SK-N-SH treated with all-trans-retinoic acid at 6 μM for 48 hours (cell line): ENCODE measurements around the gene MACC1.

Source experiments
- ISL1 ChIP-seq: fragments of 250-450 bp; sonication (Bioruptor Pico); IDR thresholded peaks from 2 replicates; pipeline ENCODE4 v2.1.2; 2022; ENCODE audit warnings: mild to moderate bottlenecking, moderate library complexity
- TCF4 ChIP-seq: fragments of 250-450 bp; sonication (Bioruptor Pico); IDR thresholded peaks from 2 replicates; pipeline ENCODE4 v1.8.0; 2021; ENCODE audit warnings: mild to moderate bottlenecking, moderate library complexity, borderline replicate concordance
- ZC3H10 ChIP-seq: fragments of 250-450 bp; sonication (Bioruptor Pico); IDR thresholded peaks from 2 replicates; pipeline ENCODE4 v1.5.1; 2021; ENCODE audit warnings: mild to moderate bottlenecking, moderate library complexity
- ZFP30 ChIP-seq: fragments of 450-650 bp; formaldehyde crosslinking; IDR thresholded peaks from 2 replicates; pipeline ENCODE4 v1.5.0; 2022; ENCODE audit warnings: mild to moderate bottlenecking, moderate library complexity
- ZNF565 ChIP-seq: fragments of 450-650 bp; formaldehyde crosslinking; conservative IDR thresholded peaks from 2 replicates; pipeline ENCODE4 v1.5.0; 2020; ENCODE audit warnings: low read depth, mild to moderate bottlenecking, moderate library complexity
- TF ChIP-seq, protein P1 (sequence below): fragments of 250-450 bp; sonication (Bioruptor Pico); IDR thresholded peaks from 2 replicates; pipeline ENCODE4 v1.5.1; 2020; ENCODE audit warnings: low read depth, mild to moderate bottlenecking, moderate library complexity
- TF ChIP-seq, protein P2 (sequence below): fragments of 250-450 bp; sonication (Bioruptor Pico); IDR thresholded peaks from 2 replicates; pipeline ENCODE4 v1.8.0; 2020; ENCODE audit warnings: mild to moderate bottlenecking, moderate library complexity, borderline replicate concordance
- TF ChIP-seq, protein P3 (sequence below): fragments of 250-450 bp; sonication (Bioruptor Pico); IDR thresholded peaks from 2 replicates; pipeline ENCODE4 v1.5.1; 2021; ENCODE audit warnings: mild to moderate bottlenecking, moderate library complexity

DNA sequence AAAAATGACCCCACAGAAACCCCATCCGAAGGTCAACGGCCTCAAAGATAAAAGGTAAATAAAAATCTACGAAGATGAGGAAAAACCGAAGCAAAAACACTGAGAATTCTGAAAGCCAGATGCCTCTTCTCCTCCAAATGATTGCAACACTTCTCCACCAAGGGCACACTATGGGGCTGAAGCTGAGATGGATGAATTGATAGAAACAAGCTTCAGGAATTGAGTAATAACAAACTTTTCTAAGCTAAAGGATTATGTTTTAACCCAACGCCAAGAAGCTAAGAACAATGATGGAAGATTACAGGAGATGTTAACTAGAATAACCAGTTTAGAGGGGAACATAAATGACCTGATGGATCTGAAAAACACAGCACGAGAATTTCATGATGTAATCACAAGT, 127.8 kb downstream of the MACC1 start:
- TF ChIP-seq, protein P1, sequence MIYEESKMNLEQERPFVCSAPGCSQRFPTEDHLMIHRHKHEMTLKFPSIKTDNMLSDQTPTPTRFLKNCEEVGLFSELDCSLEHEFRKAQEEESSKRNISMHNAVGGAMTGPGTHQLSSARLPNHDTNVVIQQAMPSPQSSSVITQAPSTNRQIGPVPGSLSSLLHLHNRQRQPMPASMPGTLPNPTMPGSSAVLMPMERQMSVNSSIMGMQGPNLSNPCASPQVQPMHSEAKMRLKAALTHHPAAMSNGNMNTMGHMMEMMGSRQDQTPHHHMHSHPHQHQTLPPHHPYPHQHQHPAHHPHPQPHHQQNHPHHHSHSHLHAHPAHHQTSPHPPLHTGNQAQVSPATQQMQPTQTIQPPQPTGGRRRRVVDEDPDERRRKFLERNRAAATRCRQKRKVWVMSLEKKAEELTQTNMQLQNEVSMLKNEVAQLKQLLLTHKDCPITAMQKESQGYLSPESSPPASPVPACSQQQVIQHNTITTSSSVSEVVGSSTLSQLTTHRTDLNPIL (CRISPR knock-in tag), result no peak
- TF ChIP-seq ZNF565 (CRISPR knock-in tag) (no peak), ZC3H10 (no peak), TCF4 (CRISPR knock-in tag) (no peak), ZFP30 (CRISPR knock-in tag) (no peak), ISL1 (CRISPR knock-in tag) (no peak)
- TF ChIP-seq, protein P2, sequence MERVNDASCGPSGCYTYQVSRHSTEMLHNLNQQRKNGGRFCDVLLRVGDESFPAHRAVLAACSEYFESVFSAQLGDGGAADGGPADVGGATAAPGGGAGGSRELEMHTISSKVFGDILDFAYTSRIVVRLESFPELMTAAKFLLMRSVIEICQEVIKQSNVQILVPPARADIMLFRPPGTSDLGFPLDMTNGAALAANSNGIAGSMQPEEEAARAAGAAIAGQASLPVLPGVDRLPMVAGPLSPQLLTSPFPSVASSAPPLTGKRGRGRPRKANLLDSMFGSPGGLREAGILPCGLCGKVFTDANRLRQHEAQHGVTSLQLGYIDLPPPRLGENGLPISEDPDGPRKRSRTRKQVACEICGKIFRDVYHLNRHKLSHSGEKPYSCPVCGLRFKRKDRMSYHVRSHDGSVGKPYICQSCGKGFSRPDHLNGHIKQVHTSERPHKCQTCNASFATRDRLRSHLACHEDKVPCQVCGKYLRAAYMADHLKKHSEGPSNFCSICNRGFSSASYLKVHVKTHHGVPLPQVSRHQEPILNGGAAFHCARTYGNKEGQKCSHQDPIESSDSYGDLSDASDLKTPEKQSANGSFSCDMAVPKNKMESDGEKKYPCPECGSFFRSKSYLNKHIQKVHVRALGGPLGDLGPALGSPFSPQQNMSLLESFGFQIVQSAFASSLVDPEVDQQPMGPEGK (CRISPR knock-in tag), result no peak
- TF ChIP-seq, protein P3, sequence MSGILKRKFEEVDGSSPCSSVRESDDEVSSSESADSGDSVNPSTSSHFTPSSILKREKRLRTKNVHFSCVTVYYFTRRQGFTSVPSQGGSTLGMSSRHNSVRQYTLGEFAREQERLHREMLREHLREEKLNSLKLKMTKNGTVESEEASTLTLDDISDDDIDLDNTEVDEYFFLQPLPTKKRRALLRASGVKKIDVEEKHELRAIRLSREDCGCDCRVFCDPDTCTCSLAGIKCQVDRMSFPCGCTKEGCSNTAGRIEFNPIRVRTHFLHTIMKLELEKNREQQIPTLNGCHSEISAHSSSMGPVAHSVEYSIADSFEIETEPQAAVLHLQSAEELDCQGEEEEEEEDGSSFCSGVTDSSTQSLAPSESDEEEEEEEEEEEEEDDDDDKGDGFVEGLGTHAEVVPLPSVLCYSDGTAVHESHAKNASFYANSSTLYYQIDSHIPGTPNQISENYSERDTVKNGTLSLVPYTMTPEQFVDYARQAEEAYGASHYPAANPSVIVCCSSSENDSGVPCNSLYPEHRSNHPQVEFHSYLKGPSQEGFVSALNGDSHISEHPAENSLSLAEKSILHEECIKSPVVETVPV (CRISPR knock-in tag), result no peak
